8988T (cell line): Measurements from ENCODE around the gene MN1.

Source experiments
- DNase-seq: peaks from one replicate; pipeline ENCODE4 v3.0.0; 2011

MN1 gene

GRCh38 chr22:27782088-27782487, 19.5 kb downstream of the MN1 start:
- no peak for DNase-seq

DNA sequence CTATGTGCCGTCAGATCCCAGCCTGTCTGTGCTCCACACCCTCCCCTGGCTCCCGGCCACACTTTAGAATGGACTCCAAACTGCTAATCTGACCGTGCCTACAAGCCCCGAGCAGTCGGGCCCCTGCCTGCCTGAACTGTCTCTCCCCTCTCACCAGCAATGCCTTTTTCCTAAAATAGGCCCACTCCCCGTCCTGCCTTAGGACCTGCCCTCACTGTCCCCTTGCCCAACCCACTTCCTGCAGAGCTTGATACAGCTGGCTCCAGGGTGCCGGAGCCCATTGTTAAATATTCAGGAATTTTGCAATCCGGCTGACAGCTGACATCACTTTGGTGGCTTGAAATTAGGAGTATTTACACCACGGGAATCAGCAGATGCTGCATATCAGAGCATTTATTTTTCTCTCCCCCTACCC, 21.4 kb downstream of the MN1 start:
- no peak for DNase-seq

DNA sequence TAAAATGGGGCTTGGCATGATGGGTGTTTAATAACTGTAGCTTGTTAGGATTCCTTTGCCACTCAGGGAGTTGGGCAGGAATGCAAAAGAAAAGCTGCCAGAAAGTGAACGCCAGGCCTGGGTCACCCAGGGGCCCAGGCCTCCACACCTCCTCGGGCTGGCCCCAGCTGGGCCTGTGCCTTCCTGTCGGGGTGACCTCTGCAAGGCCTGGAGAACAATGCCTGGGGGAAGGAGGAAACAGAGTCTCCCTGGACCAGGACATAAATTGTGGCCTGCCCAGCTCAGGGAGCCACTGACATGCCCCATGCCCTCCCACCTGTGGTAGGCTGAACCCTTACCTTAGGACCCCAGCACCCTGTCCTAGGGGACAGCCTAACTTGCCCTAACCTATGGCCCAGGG, 21.9 kb downstream of the MN1 start:
- DNase-seq = no peak

GRCh38 chr22:27778294-27779090, 23.1 kb downstream of the MN1 start:
- DNase-seq = no peak

- no peak for DNase-seq
Measured at GRCh38 chr22:27777128-27777527, 24.4 kb downstream of the MN1 start.

DNA sequence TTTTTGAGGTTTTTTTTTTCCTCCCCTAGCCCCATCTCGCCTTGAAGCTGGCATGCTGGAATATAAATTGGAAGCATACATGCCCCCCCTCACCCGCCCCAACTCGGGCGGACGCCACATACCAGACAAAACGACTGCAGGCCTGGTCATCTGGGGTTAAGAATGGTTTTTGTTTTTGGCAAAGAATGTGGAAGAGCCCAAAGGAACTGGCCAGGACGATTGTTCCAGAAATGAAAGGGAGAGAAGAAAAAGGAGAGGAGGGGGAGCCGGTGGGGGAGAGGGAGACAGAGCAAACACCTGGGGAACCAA, 25.0 kb downstream of the MN1 start:
- DNase-seq = no peak

DNA sequence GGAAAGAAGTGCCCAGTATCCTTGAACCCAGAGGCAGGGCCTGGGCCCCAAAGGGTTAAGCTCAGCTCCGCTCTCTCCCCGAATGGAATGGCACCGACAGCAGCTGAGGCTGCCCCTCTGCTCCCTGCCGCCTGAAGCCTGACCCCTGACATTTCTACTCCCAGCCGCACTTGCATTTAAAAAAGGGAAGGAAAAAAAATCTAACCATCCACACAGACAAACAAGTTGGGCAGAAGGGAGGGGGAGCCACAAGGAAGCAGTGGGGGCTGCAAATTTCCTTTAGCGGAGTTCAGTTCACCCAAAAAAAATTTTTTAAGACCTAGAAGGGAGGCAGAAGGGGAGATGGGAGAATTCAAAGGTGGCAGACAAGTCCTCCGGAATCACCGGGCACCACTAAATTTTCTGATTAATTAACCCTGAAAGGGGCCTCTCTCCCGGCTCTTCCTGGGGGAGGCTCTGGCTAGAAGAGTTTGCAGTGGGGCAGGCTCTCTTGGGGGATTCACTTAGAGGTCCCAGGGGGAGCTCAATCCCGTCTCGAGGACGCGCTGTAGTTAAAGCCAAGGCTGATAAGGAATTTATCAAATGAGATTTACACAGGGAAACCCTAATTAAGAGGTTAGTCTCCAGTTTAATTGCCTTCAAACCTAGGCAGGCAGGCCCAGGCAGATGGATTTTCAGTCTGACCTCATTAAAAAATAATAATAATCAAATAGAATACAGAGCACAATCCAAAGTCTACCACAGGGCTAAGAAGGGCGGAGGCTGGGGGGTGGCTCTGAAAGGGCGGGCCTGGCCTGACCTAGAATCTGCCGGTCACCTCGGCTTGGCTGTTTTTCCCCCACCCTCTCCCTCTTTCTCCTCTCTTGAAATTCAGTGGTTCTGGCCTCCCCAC, 25.6 kb downstream of the MN1 start:
- no peak for DNase-seq

GRCh38 chr22:27775087-27775698, 26.4 kb downstream of the MN1 start:
- no peak for DNase-seq

DNA sequence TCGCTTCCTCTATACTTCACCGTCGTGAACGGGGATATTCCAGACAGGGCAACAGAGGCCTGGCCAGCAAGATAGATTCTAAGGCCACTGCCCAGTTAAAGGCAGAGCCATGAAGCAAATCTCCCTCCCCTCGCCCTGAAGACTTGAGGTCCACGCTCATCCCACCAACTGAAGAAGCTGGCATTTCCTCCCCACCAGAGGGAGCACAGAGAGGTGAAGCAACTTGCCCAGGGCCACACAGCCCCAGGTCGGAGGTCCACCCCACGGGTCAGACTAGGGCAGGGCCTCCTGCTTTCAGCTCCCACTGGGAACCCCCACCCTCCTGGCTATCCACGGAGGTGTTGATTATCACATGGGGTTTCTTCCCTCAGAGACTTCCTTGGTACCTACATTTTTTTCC, 27.4 kb downstream of the MN1 start:
- DNase-seq = no peak

GRCh38 chr22:27772984-27773498, 28.5 kb downstream of the MN1 start:
- DNase-seq = no peak

DNA sequence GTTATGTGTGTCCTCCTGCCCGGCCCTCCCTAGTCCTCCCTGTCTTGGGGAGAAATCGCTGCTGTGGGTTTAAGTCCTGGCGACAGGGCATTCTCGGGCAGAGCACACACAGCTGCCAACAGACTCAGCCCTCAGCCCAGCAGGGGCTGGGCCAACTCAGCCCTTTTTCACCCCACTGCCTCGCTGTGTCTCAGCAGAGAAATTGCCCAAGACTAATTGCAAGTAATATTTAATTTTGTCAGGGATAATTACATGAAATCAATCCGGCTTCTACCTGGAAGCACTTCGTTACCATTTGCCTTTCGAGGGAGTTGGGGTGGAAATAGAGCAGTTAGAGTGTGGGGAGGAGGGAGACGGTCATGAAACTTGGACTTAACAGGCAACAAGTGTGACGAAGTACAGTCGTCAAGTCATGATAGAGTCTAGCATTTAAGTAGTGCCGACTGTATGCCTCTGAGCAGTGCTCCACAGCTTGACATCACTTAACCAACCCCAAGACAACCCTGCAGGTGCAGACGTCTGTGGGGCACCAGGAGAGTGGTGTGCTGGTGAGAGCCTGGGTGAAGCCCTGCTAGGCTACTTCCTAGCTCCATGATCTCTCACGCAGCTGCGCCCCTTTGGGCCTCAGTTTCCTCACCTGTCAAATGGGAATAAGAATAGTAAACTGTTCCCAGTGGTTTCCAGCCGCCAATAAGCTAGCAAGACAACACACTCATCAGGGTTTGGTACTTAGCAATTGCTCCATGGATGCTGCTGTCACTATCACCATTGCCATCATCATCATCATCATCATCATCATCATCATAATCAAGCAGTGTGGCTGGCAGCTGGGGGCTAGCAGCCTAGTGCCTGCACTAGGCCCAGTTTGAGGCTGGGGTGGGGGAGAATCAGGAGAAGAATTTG, 29.2 kb downstream of the MN1 start:
- no peak for DNase-seq

GRCh38 chr22:27771637-27772036, 29.9 kb downstream of the MN1 start:
- DNase-seq = no peak

DNA sequence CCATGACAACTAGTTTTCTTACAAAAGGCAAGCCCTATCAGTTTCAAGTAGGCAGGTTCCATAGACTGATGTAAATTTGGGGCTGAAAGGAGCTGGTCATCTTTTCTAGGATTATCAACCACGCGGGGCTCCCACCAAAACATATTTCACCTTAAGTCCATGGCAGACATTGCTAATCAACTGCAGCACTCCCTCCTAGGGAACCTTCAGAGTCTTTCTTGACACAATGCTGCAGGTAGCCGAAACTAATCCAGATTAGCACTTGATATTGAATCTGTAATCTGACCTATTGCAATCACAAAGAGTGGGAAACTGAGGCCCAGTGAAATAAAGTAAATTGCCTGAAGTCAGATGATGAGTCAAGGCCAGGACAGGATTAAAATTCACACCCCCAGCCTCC, 32.5 kb downstream of the MN1 start:
- no peak for DNase-seq

- DNase-seq = no peak
Measured at GRCh38 chr22:27768027-27768653, 33.4 kb downstream of the MN1 start.

- no peak for DNase-seq
Measured at GRCh38 chr22:27766679-27767078, 34.9 kb downstream of the MN1 start.

DNA sequence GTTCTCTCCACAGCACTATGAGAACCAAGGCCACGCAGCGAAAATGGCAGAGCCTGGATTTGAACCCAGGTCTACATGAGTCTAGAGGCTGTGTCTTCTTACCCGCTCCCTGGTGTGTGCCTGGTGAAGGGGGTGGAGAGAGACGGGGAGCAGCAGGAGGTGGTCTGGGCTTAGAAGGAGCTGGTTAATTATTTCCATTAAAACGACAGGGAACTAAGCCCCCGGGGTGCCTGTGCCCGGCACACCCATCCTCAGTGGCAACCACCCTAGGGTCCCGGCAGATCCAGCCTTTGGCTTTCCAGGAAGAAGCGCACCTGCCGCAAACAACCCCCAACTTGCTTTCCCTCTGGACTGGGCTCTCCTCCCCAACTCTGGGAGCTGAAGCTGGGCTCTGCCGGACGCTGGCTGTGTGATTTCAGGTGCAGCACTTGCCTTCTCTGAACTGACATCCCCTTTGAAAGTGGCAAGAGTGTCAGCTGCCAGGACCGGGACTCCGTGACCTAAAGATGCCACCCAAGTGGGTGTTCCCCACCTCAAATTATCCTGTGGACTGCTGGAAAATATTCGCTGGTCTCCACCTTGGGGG, 35.8 kb downstream of the MN1 start:
- no peak for DNase-seq

GRCh38 chr22:27764722-27765236, 36.8 kb downstream of the MN1 start:
- DNase-seq = no peak

GRCh38 chr22:27761665-27762064, 39.9 kb downstream of the MN1 start:
- no peak for DNase-seq

DNA sequence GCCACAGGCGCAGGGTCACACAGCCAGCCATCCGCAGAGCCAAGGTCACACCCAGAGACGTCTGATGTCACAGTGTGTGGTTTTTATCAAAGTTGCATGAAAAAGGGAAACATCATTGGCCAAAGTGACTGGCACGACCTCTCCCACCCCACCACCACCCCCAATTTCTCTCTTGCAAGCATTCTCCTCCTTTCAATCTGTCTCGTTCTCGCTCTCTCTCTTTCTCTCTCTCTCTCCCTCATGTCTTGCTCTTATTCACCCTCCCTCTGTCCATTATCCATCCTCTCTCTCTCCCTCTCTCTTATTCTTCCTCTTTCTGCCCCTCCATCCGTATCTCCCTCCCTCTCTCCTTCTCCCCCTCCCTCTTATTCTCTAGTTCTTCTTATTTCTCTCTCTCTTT, 40.6 kb downstream of the MN1 start:
- no peak for DNase-seq

DNA sequence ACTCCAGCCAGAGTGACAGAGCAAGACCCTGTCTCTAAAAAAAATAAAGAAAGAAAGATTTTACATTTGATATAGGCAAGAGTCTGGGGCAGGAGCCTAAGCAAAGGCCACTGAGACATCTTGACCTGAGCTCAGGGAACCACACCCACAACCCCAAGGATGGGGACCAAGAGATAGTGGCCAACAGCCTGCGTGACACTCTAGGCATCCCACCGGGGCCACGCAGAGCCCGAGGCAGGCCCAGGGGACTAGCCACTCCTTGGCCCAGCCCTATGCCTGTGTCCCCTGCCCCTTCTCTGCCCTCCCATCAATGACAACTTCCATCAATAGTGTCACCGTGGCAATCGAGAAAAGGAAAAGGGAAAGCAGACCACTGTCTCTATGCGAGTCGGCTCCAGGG, 41.1 kb downstream of the MN1 start:
- DNase-seq = no peak

DNA sequence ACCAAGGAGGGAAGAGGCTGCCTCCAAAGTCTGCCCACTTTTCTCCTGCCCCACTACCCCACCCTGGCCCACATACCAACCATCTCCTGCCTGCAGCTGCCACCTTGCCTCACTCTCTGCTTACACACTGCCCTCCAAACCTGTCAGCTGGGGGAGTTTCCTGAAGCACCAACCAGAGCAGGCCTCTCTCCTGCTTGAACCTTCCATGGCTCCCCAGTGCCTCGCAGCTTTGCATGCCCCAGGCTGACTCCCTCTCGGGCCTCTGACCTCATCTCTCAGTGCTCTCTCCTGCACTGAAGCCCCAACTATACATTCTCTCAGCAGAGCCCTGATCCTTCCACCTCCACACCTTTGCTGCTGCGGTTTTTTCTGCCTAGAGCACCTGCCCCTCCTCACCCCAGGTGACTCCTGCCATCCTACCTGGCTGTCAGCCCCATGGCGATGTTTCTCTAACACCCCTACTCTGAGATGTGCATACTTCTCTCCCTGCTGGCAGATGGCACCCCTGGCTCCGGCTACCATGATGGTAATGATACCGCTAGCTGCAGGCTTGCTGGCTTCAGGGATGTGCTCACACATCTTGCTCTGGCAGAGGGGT, 43.5 kb downstream of the MN1 start:
- no peak for DNase-seq
